ENCODE results near the gene WDR83.
"Not testable (repeated sequence)": the region's sequence is repeated elsewhere in the genome, so short reads cannot be mapped to it uniquely, and the experiment has no call there.

The WDR83 gene

GRCh38 chr19:12687496-12688196 lies 21.0 kb downstream of the WDR83 start, which contains the start of gene GNG14:
Gene GNG14, plus strand, starts transcription at chr19:12687998. Its CDS starts 51 bp downstream, at chr19:12688049.
- no peak for DNase-seq

GRCh38 chr19:12689012-12689411 lies 22.4 kb downstream of the WDR83 start:
- DNase-seq: no peak

DNA sequence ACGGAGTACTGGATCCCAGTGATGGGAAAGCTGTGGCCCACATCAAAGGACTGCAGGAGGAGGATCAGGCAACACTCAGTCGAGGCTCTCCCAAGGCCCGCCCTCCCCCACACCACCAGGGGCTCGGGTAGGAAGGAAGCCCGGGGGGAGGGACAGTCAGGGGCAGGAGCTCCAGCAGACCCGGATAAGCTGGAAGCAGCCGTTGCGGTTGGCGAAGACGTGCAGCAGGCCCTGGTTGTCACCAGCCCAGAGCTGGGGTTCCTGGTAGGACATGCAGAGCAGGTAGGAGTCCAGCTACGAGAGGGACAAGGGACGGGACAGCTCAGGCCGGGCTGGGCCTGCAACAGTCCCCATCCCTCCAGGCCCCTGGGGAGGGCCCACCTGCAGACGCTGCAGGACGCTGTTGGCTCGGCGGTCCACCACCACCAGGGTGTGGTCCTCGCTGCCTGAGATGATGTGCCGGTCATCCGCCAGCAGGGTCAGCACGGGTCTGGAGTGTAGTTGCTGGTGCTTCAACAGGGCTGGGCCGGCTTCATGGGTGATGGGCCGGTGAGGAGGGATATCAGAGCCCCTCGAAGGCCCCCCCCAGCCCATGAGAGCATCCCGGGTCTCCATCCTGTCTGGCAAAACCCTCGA lies 23.1 kb downstream of the WDR83 start:
- DNase-seq: no peak

GRCh38 chr19:12692960-12693359 lies 26.4 kb downstream of the WDR83 start:
- DNase-seq: no peak

DNA sequence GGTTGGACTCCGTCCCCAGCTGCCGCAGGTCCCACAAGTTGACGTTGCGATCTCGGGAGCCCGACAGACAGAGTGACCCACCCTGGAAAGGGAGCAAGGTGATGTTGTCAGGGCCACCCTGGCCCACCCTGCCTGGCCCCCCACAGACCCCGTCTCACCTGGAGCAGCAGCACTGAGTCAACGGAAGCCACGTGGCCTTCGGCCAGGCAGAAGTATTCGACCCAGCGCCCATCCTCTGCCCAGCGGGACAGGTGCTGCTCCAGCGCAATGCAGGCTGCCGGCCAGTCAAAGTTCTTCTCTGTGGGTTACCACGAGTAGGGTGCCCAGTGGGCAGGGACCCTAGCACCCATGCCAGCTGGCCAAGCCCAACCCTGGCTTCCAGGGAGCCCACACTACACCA lies 28.0 kb downstream of the WDR83 start:
- no peak for DNase-seq

GRCh38 chr19:12695096-12695495 lies 28.5 kb downstream of the WDR83 start:
- DNase-seq: no peak

DNA sequence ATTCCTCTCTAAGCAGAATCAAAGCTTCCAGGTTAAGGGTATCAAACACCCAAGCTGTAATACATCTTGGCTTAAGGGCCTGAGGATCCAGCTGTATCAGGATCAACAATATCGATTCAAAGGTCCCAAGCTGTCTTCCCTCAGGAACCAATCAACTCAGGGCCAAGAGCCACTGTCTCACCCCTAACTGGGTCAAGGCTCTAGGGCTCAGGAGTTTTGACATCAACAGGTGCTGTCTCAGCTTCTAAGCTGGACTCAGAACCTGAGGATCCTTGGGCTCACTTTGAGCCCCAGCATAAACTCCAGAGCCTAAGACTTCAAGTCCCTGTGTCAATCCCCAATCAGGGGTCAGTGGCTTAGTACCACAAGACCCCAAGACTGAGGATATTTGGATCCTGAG lies 28.9 kb downstream of the WDR83 start:
- DNase-seq: no peak

GRCh38 chr19:12695997-12696365 lies 29.4 kb downstream of the WDR83 start:
- DNase-seq: peak; percentile 54

DNA sequence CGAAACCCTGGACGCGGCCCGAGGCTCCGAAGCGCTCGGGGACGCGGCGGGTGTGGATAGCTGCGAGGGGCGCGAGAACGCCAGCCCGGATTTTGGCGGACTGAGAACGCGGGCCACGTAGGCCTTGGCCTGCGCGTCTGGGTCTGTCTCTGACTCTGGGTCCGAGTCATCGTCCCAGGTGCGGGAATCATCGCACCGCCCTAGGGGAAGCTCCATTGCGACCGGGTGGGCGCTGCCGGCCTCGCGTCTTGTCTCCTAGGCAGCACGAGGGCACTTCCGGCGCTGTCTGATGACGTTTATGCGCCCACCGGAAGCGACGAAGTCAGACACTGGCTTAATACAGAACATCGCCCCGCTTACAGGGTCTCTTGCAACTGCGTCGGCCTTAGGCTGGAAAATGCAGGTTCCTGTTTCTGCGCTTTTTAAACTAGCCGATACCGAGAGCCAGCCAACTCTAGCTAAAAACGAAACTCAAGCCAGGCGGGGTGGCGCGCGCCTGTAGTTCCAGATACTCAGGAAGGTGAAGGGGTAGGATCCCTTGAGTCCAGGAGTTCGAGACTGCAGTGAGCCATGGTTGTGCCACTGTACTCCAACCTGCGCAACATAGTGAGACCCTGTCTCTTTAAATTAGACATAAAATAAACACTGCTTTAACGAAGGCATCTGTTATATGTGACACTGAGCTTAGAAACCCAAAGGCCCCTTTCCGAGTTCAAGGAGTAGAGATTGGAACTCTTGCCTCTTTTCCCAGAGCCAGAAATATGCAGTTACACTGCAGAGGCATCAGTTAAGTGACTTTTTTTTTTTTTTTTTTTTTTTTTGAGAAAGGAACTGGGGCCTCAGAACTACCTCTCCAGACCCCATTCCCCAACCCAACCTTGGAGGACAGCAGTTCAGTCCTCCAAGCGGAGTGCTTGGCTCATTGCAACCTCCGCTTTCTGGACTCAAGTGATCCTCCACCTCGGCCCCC lies 30.0 kb downstream of the WDR83 start, which contains the start of gene FBXW9:
TSS of gene FBXW9 (minus strand) at position 266 of the 970 bp plus-strand sequence. CDS start at position 216, 50 bp downstream.
- DNase-seq: peak; percentile 94

DNA sequence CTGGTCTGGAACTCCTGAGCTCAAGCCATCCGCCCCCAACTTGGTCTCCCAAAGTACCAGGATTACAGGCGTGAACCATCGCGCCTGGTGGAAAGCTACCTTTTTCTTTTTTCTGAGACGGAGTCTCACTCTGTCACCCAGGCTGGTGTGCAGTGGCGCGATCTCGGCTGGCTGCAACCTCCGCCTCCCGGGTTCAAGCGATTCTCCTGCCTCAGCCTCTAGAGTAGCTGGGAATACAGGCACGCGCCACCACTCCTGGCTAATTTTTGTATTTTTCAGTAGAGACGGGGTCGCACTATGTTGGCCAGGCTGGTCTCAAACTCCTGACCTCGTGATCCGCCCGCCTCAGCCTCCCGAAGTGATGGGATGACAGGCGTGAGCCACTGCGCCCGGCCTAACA lies 30.8 kb downstream of the WDR83 start:
- DNase-seq: not testable (repeated sequence)

GRCh38 chr19:12698138-12698537 lies 31.5 kb downstream of the WDR83 start:
- no peak for DNase-seq

GRCh38 chr19:12701596-12702282 lies 35.1 kb downstream of the WDR83 start:
- DNase-seq: no peak

- DNase-seq: peak; percentile 48
Measured at GRCh38 chr19:12703046-12703445, 36.4 kb downstream of the WDR83 start.

- no peak for DNase-seq
Measured at GRCh38 chr19:12705169-12705568, 38.6 kb downstream of the WDR83 start.

GRCh38 chr19:12705654-12706331 lies 39.2 kb downstream of the WDR83 start:
- DNase-seq: no peak

GRCh38 chr19:12706332-12706718 lies 39.7 kb downstream of the WDR83 start:
- no peak for DNase-seq

- no peak for DNase-seq
Measured at GRCh38 chr19:12708641-12709040, 42.0 kb downstream of the WDR83 start.

DNA sequence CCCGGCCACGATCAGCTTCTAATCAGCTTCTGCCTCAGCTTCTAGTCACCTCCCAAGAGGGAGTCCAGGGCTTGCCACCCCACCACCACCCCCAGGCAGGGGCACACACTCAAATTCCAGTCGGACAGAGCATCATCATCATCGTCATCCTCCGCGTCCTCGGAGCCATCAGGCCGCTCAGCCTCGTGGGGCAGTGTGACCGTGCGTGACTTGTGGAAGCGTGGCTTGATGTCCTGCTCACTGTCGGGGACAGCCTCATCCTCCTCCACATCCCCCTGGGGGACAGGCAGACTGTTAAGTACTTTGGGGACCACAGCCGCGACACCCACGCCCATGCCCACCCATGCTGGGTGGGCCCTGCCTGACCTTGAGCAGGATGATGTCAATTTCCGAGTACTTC lies 44.6 kb downstream of the WDR83 start:
- no peak for DNase-seq

DNA sequence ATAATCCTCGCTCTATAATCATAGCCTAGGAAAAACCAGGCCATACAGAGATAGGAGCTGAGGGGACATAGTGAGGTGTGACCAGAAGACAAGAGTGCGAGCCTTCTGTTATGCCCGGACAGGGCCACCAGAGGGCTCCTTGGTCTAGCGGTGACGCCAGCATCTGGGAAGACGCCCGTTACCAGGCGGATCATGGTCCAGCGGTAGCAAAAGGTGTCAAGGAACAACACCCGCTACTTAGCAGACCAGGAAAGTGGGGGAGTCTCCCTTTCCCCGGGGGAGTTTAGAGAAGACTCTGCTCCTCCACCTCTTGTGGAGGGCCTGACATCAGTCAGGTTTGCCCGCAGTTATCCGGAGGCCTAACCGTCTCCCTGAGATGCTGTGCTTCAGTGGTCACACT lies 45.5 kb downstream of the WDR83 start:
- DNase-seq: not testable (repeated sequence)

GRCh38 chr19:12713304-12713703 lies 46.7 kb downstream of the WDR83 start:
- DNase-seq: not testable (repeated sequence)

DNA sequence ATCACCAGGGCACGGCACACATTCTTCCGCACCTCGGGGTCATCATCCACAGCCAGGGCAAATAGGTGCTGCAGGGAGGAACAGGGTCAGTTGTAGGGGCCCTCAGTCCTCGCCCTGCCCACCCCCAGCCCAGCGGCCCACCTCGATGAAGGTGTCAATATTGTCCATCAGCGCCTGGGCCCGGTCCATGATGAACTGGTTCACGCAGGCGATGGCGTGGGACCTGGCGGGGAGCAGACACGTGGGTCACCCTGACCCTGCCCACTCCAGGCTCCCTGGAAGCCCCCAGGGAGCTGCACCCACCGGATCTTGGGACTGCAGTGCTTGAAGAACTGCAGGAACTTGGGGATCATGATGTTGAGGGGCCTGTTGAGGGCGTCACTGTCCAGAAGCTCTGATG lies 48.5 kb downstream of the WDR83 start:
- DNase-seq: no peak

DNA sequence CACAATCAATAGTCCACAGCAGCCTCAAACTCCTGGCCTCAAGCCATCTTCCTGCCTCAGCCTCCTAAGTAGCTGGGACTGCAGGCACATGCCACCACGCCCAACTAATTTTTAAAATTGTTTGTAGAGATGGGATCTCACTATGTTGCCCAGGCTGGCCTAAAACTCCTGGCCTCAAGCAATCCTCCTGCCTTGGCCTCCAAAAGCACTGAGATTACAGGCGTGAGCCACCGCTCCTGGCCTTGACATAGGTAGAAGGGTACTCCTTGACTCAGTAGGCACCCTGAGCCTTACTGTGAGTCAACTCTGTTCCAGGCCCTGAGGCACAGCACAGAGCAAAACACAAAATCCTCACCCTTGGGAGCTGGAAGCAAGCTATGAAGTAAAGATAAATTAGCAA lies 49.3 kb downstream of the WDR83 start:
- DNase-seq: no peak

Data from DMS53 (cell line).